HG02870 (cell line): ENCODE measurements around the gene CA5B.
"Not testable (repeated sequence)": the region's sequence is repeated elsewhere in the genome, so short reads cannot be mapped to it uniquely, and the experiment has no call there.

ENCODE experiments used
- ATAC-seq: cut with Tn5 transposase; IDR thresholded peaks from one replicate; pipeline ENCODE4 v1.9.1; 2021; ENCODE audit warnings: mild to moderate bottlenecking, moderate library complexity; ENCODE audit not compliant: unreplicated experiment

CA5B gene

GRCh38 chrX:15812192-15812938 lies 74.3 kb downstream of the CA5B start:
- ATAC-seq: no peak

- no peak for ATAC-seq
Measured at GRCh38 chrX:15813416-15813815, 75.3 kb downstream of the CA5B start.

- no peak for ATAC-seq
Measured at GRCh38 chrX:15814771-15815365, 76.8 kb downstream of the CA5B start.

GRCh38 chrX:15815779-15816437 lies 77.8 kb downstream of the CA5B start:
- ATAC-seq: peak; percentile 90

DNA sequence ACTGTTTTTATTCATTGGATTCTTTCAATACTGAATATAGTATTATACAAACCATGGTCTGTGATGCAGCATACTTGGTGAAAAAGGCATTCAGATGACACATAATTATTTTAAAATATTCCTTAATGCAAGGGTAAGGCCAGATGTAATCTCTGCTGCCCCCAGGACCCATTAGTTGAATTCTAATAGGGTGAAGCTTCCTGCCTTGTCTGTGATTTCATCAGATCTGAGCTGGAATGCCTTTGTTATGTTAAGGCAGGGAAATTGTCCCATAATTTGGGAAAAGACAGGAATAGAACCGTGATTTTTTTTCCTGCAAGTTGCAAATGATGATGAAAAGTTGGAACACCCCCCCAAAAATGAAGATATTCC lies 78.4 kb downstream of the CA5B start:
- ATAC-seq: no peak

DNA sequence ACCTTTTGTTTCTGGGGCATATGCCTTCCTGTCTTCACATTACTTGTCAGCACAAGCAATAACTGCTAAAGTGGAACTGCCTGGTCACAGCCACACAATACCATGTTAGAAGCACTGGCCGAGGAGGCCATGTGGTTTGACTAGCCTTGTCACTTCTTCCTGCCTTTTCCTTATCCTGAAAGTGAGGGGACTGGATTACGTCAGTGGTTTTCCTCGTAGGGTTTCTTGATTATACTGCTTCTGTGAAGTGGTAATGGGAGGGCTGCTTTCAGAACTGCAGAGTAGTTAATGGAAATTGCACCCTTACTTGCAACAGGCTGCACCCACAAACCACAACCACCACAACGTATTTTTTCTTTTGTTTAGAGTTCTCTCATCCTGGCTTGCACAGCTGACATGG lies 78.8 kb downstream of the CA5B start:
- no peak for ATAC-seq

DNA sequence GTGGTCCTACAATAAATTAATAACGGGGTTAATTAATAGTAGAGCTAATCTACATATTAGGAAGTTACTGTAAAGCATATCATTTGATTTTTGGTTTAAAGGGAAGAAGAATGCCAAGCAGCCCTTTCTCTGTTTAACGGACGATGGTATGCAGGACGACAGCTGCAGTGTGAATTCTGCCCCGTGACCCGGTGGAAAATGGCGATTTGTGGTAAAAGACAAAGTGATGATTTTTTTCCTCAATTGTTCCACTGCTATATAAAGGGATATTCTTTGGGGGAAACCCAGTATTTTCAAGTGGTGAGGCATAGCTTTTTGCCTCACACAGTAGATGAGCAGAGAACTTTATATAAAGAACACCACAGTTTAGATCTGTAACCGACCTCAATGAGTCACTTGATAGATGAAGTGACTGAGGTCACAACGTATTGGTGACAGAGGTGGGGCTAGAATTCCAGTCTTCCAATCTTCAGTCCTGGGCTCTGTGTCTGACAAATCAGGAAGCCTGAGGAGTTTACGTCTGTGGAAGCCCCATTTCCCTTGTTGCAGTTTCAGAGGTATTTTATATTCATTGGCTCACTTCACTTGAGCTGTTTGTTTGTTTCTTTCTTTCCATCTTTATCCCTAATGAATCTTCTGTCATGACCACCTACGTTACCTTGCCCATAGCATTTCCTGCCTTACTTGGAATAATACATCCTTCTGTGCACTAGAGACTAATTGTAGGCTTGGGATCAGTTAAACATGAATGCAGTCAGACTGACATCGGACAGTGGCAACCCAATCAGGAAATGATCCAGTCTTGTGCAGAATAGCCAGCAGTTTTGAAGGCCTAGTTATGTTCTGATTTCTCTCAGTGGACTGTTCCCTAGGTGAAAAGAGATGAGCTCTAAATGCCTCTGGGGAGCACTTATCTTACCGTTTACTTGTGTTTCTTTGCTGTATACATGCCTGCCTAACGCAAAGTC lies 82.3 kb downstream of the CA5B start:
- no peak for ATAC-seq

DNA sequence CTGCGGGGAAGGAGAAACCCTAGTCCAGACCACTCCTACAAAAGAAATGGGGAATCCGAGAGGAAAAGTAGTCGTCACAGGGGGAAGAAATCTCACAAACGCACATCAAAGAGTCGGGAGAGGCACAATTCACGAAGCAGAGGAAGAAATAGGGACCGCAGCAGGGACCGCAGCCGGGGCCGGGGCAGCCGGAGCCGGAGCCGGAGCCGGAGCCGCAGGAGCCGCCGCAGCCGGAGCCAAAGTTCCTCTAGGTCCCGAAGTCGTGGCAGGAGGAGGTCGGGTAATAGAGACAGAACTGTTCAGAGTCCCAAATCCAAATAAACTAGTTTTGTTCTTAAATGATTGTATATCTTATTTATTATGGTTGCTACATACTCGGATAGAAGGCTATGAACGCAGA lies 84.9 kb downstream of the CA5B start:
- no peak for ATAC-seq

GRCh38 chrX:15825936-15826335 lies 87.9 kb downstream of the CA5B start:
- ATAC-seq: no peak

- ATAC-seq: no peak
Measured at GRCh38 chrX:15829217-15829616, 91.1 kb downstream of the CA5B start.

- ATAC-seq: not testable (repeated sequence)
Measured at GRCh38 chrX:15831347-15831746, 93.3 kb downstream of the CA5B start.

- ATAC-seq: no peak
Measured at GRCh38 chrX:15834053-15834452, 96.0 kb downstream of the CA5B start.

DNA sequence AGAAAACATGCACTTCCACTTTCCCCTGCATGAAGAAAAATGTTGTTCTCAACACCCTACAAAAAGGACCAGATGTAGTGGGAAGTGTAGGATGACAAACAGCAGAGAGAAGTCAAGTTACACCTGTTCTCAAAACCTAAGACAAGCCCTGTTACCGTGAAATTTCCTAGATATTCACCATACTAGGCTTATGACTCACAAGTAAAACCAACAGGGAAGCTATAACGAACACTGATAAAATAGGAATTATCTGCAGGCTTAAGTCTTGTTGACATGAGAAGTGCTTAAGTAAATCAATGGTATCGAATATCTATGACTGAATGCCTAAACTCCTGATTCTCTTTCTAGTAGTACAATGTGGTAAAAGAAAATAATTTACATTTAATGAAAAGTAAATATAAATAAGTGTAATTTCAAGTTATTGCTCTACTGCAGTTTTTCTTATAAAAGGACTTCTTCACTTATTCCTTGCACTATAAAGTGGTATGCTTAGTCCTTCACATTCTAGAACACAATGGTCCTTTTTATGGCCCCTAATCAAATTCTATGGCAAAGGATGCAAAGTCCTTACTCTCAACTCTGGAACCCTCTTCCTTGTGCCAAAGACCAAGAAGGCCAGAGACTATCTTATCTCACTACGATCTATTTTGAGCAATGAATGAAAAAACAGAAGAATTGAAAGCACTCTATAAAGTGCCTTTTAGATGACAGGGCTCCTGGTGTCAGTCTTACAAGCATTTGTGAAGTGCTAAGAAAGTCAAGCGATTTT lies 96.9 kb downstream of the CA5B start:
- no peak for ATAC-seq
